Measurements from ENCODE around the gene LIG3. TPM values are rescaled to one million over a fixed set of nuclear protein-coding genes. Genes with fewer than 3 reads are reported as not detected.

Gene LIG3
- total and polyA plus RNA-seq, 2 of the 13 experiments (the other 11 are each of a cell fraction or from before 2014, with no cell fraction given), result 34.4 to 36.2 TPM

- TF ChIP-seq ZNF512B (CRISPR knock-in tag; IDR thresholded peaks at IDR 0.05; ENCODE audit: borderline replicate concordance) (no peak), ZNF7 (CRISPR knock-in tag; IDR thresholded peaks at IDR 0.05) (no peak), ATF3 (CRISPR knock-in tag; IDR thresholded peaks at IDR 0.05) (peak; percentile 18; the same call in 1 of the 2 replicates), NCOR1 (IDR thresholded peaks at IDR 0.05; ENCODE audit: borderline replicate concordance, low read length) (no peak), RELA (CRISPR knock-in tag; IDR thresholded peaks at IDR 0.05) (no peak), POGK (CRISPR knock-in tag; conservative IDR thresholded peaks at IDR 0.05) (no peak; the same call in 1 of the 2 replicates), ELF3 (CRISPR knock-in tag; IDR thresholded peaks at IDR 0.05) (peak; percentile 38), ZNF180 (CRISPR knock-in tag; IDR thresholded peaks at IDR 0.05; ENCODE audit: borderline replicate concordance, low read depth) (no peak), DBP (CRISPR knock-in tag; IDR thresholded peaks at IDR 0.05; ENCODE audit: not compliant biosample characterization) (no peak), ZMYM4 (CRISPR knock-in tag; IDR thresholded peaks at IDR 0.05) (peak; percentile 62; the same call in 1 of the 2 replicates), ZNF552 (CRISPR knock-in tag; IDR thresholded peaks at IDR 0.05; ENCODE audit: borderline replicate concordance) (no peak), ZNF749 (CRISPR knock-in tag; IDR thresholded peaks at IDR 0.05; ENCODE audit: borderline replicate concordance) (peak; percentile 72; the same call in 1 of the 2 replicates), ZNF607 (CRISPR knock-in tag; IDR thresholded peaks at IDR 0.05; ENCODE audit: borderline replicate concordance) (0 out of 2 replicates have a peak, but pooled peaks have one; percentile 8), ZSCAN21 (CRISPR knock-in tag; IDR thresholded peaks at IDR 0.05; ENCODE audit: borderline replicate concordance) (peak; percentile 63; the same call in 1 of the 2 replicates), PHB2 (IDR thresholded peaks at IDR 0.05; ENCODE audit: partially characterized antibody) (no peak), ZNF766 (CRISPR knock-in tag; IDR thresholded peaks at IDR 0.05; ENCODE audit: borderline replicate concordance) (no peak; the same call in 1 of the 2 replicates), MTERF4 (CRISPR knock-in tag; IDR thresholded peaks at IDR 0.05) (no peak), CHD2 (IDR thresholded peaks at IDR 0.05; ENCODE audit: low read depth, low read length) (no peak), SPEN (CRISPR knock-in tag; IDR thresholded peaks at IDR 0.05; ENCODE audit: low read depth) (peak; percentile 78), ATF4 (CRISPR knock-in tag; IDR thresholded peaks at IDR 0.05) (peak in 1 of 2 experiments; percentile 62; a peak in 1 of 4 replicates), SOX13 (IDR thresholded peaks at IDR 0.05) (no peak), SOX13 (CRISPR knock-in tag; conservative IDR thresholded peaks at IDR 0.05 in 1 of 2, IDR thresholded peaks at IDR 0.05 in 1 of 2) (no peak), ZNF207 (IDR thresholded peaks at IDR 0.05; ENCODE audit: borderline replicate concordance) (no peak)
These were observed at the start of gene LIG3 (continued) for GRCh38 chr17:34980353-34980680.

All from HepG2 (cell line).